Esophagus mucosa (tissue), 1 donor: ENCODE measurements around the gene TBL1XR1. TPM values are rescaled to one million over a fixed set of nuclear protein-coding genes. Genes with fewer than 3 reads are reported as not detected.

ENCODE experiments used
- ATAC-seq: fragments of 200-7000 bp; cut with Tn5 transposase; one replicate; pipeline ENCODE4 v1.9.1; 2020
- total RNA-seq: library from RNA; stranded (reverse); gene quantifications from one replicate; pipeline ENCODE4 v1.2.4, GENCODE V29; 2023
- donor health status: DM: yes; HTN: yes; CAD: no.

Gene TBL1XR1
- total RNA-seq: 123 TPM

GRCh38 chr3:177197041-177197726 is at the start of gene TBL1XR1:
Gene TBL1XR1, minus strand, starts transcription at chr3:177197482. Its CDS starts 132,505 bp downstream, at chr3:177064977.
- ATAC-seq: peak; percentile 89

GRCh38 chr3:177245250-177245649 is 48.0 kb upstream of the TBL1XR1 start:
- no peak for ATAC-seq

GRCh38 chr3:177244606-177245005 is 47.3 kb upstream of the TBL1XR1 start:
- ATAC-seq: no peak

- ATAC-seq: no peak
Observed at GRCh38 chr3:177238686-177239216, 41.5 kb upstream of the TBL1XR1 start.

- peak; percentile 63 for ATAC-seq
Observed at GRCh38 chr3:177237206-177237605, 39.9 kb upstream of the TBL1XR1 start.

GRCh38 chr3:177236704-177237103 is 39.4 kb upstream of the TBL1XR1 start:
- ATAC-seq: peak; percentile 59

GRCh38 chr3:177234121-177234520 is 36.8 kb upstream of the TBL1XR1 start:
- no peak for ATAC-seq

GRCh38 chr3:177231242-177231641 is 34.0 kb upstream of the TBL1XR1 start:
- ATAC-seq: no peak

- no peak for ATAC-seq
Observed at GRCh38 chr3:177230641-177231040, 33.4 kb upstream of the TBL1XR1 start.

GRCh38 chr3:177229791-177230190 is 32.5 kb upstream of the TBL1XR1 start:
- no peak for ATAC-seq

- ATAC-seq: no peak
Observed at GRCh38 chr3:177228601-177229190, 31.4 kb upstream of the TBL1XR1 start.

- ATAC-seq: no peak
Observed at GRCh38 chr3:177224414-177224813, 27.1 kb upstream of the TBL1XR1 start.

GRCh38 chr3:177221744-177222143 is 24.5 kb upstream of the TBL1XR1 start:
- ATAC-seq: no peak

- no peak for ATAC-seq
Observed at GRCh38 chr3:177220136-177220974, 23.1 kb upstream of the TBL1XR1 start.

GRCh38 chr3:177213801-177214535 is 16.7 kb upstream of the TBL1XR1 start:
- ATAC-seq: no peak

GRCh38 chr3:177212756-177213155 is 15.5 kb upstream of the TBL1XR1 start:
- ATAC-seq: no peak

- peak; percentile 20 for ATAC-seq
Observed at GRCh38 chr3:177212278-177212610, 15.0 kb upstream of the TBL1XR1 start.

GRCh38 chr3:177211503-177212277 is 14.4 kb upstream of the TBL1XR1 start:
- peak; percentile 69 for ATAC-seq

- ATAC-seq: no peak
Observed at GRCh38 chr3:177210744-177211502, 13.6 kb upstream of the TBL1XR1 start.

GRCh38 chr3:177209509-177209908 is 12.2 kb upstream of the TBL1XR1 start:
- no peak for ATAC-seq

- ATAC-seq: no peak
Observed at GRCh38 chr3:177208781-177209180, 11.5 kb upstream of the TBL1XR1 start.
